Right lobe of liver (tissue), 6 donors: Measurements from ENCODE around the gene TMEM91. TPM values are rescaled to one million over a fixed set of nuclear protein-coding genes. Genes with fewer than 3 reads are reported as not detected.

Experiments used
- ATAC-seq, 4 donors: fragments of 200-7000 bp; cut with Tn5 transposase; one replicate each; pipeline ENCODE4 v1.9.1; 2020; ENCODE audit warnings: mild to moderate bottlenecking in 4 of 4, moderate library complexity in 4 of 4
- DNase-seq, 3 donors: peaks; one replicate each; pipeline ENCODE4 v3.0.0-alpha.2; 2020
- H3K27ac ChIP-seq, 3 donors: fragments of 200-600 bp; one replicate each; pipeline ENCODE4 v1.8.0; 2022
- H3K27me3 ChIP-seq, 2 donors: fragments of 200-600 bp; one replicate each; pipeline ENCODE4 v1.8.0; 2022
- H3K36me3 ChIP-seq, 4 donors: fragments of 200-600 bp; sonication (generic) in 1 of 4; one replicate each; pipeline versions ENCODE4 v1.5.1 to v1.8.0; 2017 to 2022; ENCODE audit warnings: control low read depth in 1 of 4
- H3K4me1 ChIP-seq, 4 donors: fragments of 200-600 bp; sonication (generic) in 1 of 4; one replicate each; pipeline versions ENCODE4 v1.5.1 to v1.8.0; 2017 to 2022; ENCODE audit warnings: control low read depth in 1 of 4
- H3K4me3 ChIP-seq, 3 donors: fragments of 200-600 bp; one replicate each; pipeline ENCODE4 v1.8.0; 2022
- H3K9me3 ChIP-seq, 4 donors: fragments of 200-600 bp; sonication (generic) in 1 of 4; one replicate each; pipeline versions ENCODE4 v1.5.1 to v1.8.0; 2017 to 2022; ENCODE audit warnings: control low read depth in 1 of 4
- CTCF ChIP-seq, 4 donors: fragments of 200-600 bp in 3 of 4; fragments of 450-650 bp in 1 of 4; IDR thresholded peaks; one replicate each; pipeline versions ENCODE4 v1.5.1 to v1.8.0; 2016 to 2022; ENCODE audit warnings: antibody characterized with exemption in 4 of 4, mild to moderate bottlenecking in 2 of 4
- POLR2A ChIP-seq: fragments of 450-650 bp; IDR thresholded peaks from one replicate; pipeline ENCODE4 v1.6.1; 2017; ENCODE audit warnings: antibody characterized with exemption, mild to moderate bottlenecking
- WGBS: methylation state at CpG from one replicate; pipeline ENCODE4 v1.1.6; 2018; ENCODE audit warnings: low coverage, low lambda C conversion rate; ENCODE audit not compliant: insufficient coverage; ENCODE audit errors: missing lambda C conversion rate; 5-methylcytosine and 5-hydroxymethylcytosine counted together
- intact Hi-C, 2 donors: fragments of 100-400 bp; cut with DNase I; formaldehyde crosslinking; loops; one replicate each; pipeline versions ENCODE4 v1.11.2 to v1.14.1; 2022
- total RNA-seq, 6 experiments: library from RNA; depleted of rRNA in 2 of 6; stranded (reverse); fragments of >200 nt in 2 of 6; fragmentation: NEBNext Ultra II Directional in 3 of 6; extraction: Animal tissue kit (Norgen Biotek cat#: 25700) in 3 of 6; gene quantifications; one replicate each; pipeline versions ENCODE4 v1.1.0 to v1.2.4, GENCODE V29; 2016 to 2023
- donor health status: DM: no; HTN: yes; CAD: no.
- donor health status: DM: no; HTN: no; CAD: no.
- donor health status: DM: no; HTN: no; CAD: no.
- donor health status: DM: no; HTN: yes; CAD: no.
- donor health status: DM: no; HTN: yes; CAD: no.

TMEM91 gene
- total RNA-seq, 6 experiments from 2014 or later, result 1.8 to 4.1 (median 3.0) TPM

GRCh38 chr19:41355035-41355434 lies 21.3 kb upstream of the TMEM91 start:
- intact Hi-C loops, result no loop called here
- ATAC-seq, result no peak
- no peak for DNase-seq
- TF ChIP-seq POLR2A (no peak), CTCF (IDR thresholded peaks at IDR 0.05) (no peak)
- no peak overlapping the region for H3K27ac ChIP-seq
- no peak overlapping the region for H3K4me3 ChIP-seq
- no peaks in the 10 kb centered on the region for H3K9me3 ChIP-seq
- peaks cover 0 to 18% (median 0%) of the 10 kb centered on the region in 4 donors for H3K4me1 ChIP-seq
- no peaks in the 10 kb centered on the region for H3K36me3 ChIP-seq
- no CpG with 5 or more reads among the region's 1 CpG for WGBS
- H3K27me3 ChIP-seq, result no peaks in the 10 kb centered on the region

- H3K27ac ChIP-seq, result no peak overlapping the region
Observed at GRCh38 chr19:41355802-41356201, 20.5 kb upstream of the TMEM91 start.

GRCh38 chr19:41356984-41357739 lies 19.2 kb upstream of the TMEM91 start:
- ATAC-seq (no peak), DNase-seq (no peak)
- no peak overlapping the region for H3K4me3 ChIP-seq
- no peaks in the 10 kb centered on the region for H3K36me3 ChIP-seq
- no peaks in the 10 kb centered on the region for H3K27me3 ChIP-seq
- H3K27ac ChIP-seq, result no peak overlapping the region
- H3K9me3 ChIP-seq, result no peaks in the 10 kb centered on the region
- WGBS, result 64% methylated on average over 5 of the region's 11 CpGs
- intact Hi-C loops, result no loop called here
- H3K4me1 ChIP-seq, result peaks cover 0 to 18% (median 0%) of the 10 kb centered on the region in 4 donors
- TF ChIP-seq CTCF (IDR thresholded peaks at IDR 0.05) (no peak), POLR2A (no peak)

More at GRCh38 chr19:41355802-41356201, 20.5 kb upstream of the TMEM91 start:
- 49% methylated on average over 2 of the region's 3 CpGs for WGBS
- Histone ChIP-seq H3K4me1 (peaks cover 0 to 18% (median 0%) of the 10 kb centered on the region in 4 donors), H3K9me3 (no peaks in the 10 kb centered on the region), H3K27me3 (no peaks in the 10 kb centered on the region), H3K36me3 (no peaks in the 10 kb centered on the region), H3K4me3 (no peak overlapping the region)
- ATAC-seq (no peak), DNase-seq (no peak)
- intact Hi-C loops, result no loop called here
- TF ChIP-seq POLR2A (no peak), CTCF (IDR thresholded peaks at IDR 0.05) (no peak)

- Histone ChIP-seq H3K27ac (no peak overlapping the region), H3K4me1 (peaks cover 0 to 15% (median 0%) of the 10 kb centered on the region in 4 donors), H3K36me3 (no peaks in the 10 kb centered on the region), H3K27me3 (no peaks in the 10 kb centered on the region), H3K4me3 (no peak overlapping the region), H3K9me3 (no peaks in the 10 kb centered on the region)
- 96% methylated on average over 4 of the region's 13 CpGs for WGBS
- DNase-seq (no peak), ATAC-seq (no peak)
- TF ChIP-seq POLR2A, result no peak
- intact Hi-C loops, result no loop called here
Observed at GRCh38 chr19:41357746-41358145, 18.6 kb upstream of the TMEM91 start.

- WGBS, result 100% methylated on average over 1 of the region's 1 CpG
- H3K4me3 ChIP-seq, result no peak overlapping the region
- no peaks in the 10 kb centered on the region for H3K36me3 ChIP-seq
- H3K27ac ChIP-seq, result no peak overlapping the region
- peaks cover 0 to 4% (median 0%) of the 10 kb centered on the region in 4 donors for H3K4me1 ChIP-seq
- DNase-seq (no peak), ATAC-seq (no peak)
- H3K27me3 ChIP-seq, result no peaks in the 10 kb centered on the region
- no peaks in the 10 kb centered on the region for H3K9me3 ChIP-seq
- TF ChIP-seq POLR2A (no peak), CTCF (IDR thresholded peaks at IDR 0.05) (no peak)
- intact Hi-C loops, result no loop called here
Observed at GRCh38 chr19:41359741-41360140, 16.6 kb upstream of the TMEM91 start.
